HG03060 (cell line): ENCODE data around the gene SDHA.
A peak's percentile ranks its signal among the peaks of the same experiment; 100 is the strongest.
"Not testable (repeated sequence)": the region's sequence is repeated elsewhere in the genome, so short reads cannot be mapped to it uniquely, and the experiment has no call there.

ENCODE experiments used
- ATAC-seq: cut with Tn5 transposase; IDR thresholded peaks from one replicate; pipeline ENCODE4 v1.9.1; 2021; ENCODE audit warnings: low read depth, moderate number of reproducible peaks; ENCODE audit not compliant: unreplicated experiment

Gene SDHA

DNA sequence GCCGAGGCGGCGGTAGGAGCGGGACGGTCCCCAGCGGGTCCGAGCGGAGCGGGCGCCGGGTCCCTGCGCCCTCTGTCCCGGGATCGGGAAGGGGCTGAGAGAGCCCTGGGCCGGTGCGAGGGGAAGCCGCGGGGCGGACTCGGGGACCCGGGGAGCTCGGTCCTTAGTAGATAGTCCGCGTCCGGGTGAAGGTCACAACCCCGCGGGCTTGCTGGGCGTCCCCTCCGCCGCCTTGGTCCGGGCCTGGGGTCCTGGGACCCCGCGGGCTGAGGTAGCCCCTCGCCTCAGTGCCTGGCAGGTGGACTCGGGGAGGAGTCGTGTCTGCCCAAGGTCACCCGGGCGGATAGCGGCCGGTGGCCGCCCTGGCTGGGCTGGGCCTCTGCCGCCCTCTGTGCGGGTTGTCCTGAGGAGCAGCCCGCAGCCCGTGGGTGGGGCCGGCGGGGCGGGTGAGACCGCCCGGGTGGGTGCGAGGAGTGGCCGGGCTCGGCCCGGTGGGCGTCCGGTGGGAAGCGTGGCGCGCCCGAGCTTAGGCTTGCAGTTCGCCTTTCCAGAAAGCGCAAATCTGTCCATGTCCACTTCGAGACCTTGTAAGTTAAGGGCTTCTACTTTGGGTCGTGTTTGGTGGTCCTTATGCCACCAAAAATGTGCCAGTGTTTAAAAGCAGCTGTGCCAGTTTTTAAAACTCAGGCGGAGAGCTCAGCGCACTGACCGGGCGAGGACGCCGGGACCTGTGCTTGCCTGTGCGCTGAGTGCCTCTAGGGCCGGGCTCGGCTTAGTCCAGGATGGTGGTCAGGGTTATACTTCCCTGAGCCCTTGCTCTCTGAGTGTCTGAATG lies 554 bp downstream of the SDHA start:
- ATAC-seq: peak; percentile 8

DNA sequence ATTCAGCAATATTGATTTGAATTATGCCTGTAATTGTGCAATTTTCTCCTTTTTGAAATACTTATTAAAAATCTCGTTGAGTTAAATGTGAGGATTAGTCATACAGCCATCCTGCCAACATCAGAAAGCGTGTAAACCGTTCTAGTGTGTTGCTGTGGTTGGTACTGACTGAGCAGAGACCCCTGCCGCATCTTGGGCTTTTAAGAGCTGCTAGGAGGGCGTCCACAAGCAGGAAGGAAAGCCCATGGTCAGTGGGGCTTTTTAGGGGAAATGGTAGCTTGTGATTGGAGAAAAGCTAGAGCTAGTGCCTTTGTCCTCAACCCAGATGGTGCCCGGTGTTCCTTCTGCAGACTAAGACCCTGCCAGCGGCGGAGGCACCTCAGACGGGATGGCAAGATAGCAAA lies 1.3 kb downstream of the SDHA start:
- no peak for ATAC-seq

DNA sequence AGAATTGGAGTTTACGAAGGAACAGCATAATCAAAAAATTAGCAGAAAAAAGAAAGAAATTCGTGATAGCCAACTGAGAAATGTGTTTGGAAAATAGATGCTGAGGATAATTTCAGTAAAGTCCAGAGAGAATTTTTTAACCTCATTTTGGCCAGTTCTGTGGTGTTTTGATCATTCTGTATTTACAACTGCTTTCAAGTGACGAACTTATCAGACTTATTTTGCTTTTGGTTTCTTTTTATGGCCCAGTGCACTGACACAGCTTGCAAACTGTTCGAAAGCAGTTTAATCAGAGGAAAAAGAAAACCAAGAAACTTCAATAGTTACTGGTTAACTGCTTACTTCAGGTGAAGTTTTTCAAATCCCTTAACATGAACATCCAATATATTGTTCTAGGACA lies 1.9 kb downstream of the SDHA start:
- no peak for ATAC-seq

DNA sequence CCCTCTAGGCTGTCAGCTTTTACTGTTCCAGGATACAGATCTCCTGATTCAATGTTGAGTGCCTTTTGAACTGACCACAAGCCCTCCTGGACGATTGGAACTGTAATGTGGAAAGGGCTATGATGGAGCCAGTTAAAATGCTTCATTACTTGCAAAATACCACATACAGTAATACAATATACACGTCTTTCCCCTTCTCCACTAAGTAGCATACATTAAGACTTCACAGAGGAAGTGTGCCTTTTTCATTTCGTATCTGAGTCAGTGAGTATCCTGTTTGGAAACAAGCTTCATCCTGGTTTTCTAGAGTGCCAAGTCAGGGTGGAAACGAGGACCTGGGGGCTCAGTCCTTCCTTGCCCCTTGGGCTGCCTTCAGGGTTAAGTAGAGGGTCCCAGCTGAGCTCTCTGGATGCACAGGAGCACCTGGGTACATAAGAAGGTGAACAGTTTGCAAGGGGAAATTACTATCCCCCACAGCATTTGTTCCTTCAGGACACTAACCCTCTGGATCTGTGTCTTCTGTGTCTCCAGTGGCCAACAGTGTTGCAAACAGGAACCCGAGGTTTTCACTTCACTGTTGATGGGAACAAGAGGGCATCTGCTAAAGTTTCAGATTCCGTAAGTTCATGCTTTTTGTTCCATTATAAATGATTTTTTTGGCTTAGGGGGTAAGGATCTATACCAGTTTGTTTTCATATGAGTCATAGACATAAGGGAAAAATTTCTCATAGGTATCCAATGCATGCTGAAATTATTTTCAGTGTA lies 5.0 kb downstream of the SDHA start:
- ATAC-seq: not testable (repeated sequence)

DNA sequence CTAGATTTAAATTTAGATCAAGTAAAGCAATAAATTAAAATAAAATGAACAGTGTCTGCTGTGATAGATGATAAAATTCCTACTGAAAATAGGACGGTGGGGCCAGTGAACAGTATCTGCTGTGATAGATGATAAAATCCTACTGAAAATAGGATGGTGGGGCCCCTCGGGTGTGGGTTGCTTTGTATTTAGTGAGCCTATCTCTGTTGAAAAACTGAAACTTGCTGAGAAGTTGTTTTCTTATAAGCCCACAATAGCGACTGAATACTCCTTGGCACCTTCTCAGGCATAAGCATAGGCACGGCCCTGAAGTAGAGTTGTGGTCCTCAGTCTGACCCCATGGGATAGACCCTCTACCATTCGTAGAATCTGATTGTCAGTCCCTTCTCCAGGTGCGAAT lies 5.7 kb downstream of the SDHA start:
- no peak for ATAC-seq

DNA sequence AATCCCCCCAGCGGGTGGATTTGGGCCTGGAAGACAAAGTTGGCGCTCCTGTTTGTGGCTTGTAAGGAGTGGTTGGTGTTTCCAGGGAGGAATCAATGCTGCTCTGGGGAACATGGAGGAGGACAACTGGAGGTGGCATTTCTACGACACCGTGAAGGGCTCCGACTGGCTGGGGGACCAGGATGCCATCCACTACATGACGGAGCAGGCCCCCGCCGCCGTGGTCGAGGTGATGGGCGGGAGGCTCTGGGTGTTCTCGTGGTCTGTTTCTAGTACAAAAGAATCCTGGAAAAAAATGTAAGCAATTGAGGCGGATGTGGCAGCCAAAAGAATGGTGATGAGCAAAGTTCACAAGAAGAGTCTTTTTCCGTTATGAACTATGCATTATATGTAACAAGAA lies 7.2 kb downstream of the SDHA start:
- ATAC-seq: no peak

DNA sequence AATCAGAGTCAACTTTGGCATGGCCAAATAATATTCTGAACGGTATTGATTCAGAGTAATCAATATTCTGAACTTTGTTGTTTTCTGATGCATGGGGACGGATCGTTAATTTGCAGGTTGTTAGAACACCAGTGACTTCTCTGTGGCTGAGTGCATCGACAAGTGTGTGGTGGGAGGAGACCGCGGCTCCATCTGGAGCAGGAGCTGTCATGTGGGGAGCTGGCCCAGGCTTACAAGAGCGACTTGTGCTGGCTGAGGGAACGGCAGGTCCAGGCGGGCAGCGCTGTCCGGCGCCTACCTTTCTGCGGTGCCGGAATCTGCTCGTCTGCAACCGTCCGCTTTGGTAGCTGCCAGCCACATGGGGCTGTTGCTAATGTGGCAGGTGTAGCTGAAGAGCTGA lies 9.3 kb downstream of the SDHA start:
- ATAC-seq: not testable (repeated sequence)

DNA sequence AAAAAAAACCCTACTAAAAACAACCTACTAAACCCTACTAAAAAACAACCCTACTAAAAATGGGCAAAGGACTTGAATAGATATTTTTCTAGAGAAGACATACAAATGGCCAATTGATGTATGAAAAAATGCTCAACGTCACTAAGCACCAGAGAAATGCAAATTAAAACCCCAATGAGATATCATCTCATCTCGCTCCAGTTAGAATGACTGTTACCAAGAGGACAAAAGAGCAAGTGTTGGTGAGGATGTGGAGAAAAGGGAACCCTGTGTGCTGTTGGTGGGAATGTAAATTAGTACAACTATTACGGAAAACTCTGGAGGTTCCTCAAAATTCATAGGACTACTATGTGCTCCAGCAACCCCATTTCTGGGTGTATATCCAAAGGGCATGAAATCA lies 10.8 kb downstream of the SDHA start:
- ATAC-seq: no peak

DNA sequence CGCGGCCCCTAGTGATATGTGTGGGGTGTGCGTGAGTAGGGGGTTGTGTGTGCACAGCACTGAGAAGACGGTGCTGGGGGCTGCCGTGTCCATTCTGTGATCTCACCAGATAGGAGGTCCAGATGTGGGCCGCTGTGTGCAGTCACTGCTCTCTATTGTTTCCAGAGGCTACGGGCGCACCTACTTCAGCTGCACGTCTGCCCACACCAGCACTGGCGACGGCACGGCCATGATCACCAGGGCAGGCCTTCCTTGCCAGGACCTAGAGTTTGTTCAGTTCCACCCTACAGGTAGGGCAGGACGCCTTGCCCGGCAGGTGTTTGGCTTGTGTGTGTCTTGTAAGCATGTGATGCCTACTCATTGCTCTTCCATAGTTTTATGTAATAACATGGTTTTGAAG lies 12.6 kb downstream of the SDHA start:
- no peak for ATAC-seq

DNA sequence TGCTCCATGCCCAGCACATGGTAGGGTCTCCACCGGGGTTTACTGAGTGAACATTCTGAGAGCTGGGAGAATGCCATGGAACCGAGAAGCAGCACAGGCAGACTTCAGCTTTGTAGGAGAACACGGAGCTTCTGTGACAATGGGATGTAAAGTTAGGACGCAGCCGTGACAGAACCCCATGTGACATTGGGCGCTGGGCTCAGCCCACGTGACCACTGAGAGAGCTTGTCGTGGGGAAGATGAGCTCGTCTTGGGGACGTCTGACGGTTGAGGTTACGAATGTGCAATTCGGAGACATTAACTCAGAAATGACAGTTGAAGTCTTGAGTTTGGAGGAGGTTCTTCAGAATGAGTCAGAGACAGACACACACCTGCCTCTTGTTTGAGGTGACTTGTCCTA lies 13.5 kb downstream of the SDHA start:
- no peak for ATAC-seq

DNA sequence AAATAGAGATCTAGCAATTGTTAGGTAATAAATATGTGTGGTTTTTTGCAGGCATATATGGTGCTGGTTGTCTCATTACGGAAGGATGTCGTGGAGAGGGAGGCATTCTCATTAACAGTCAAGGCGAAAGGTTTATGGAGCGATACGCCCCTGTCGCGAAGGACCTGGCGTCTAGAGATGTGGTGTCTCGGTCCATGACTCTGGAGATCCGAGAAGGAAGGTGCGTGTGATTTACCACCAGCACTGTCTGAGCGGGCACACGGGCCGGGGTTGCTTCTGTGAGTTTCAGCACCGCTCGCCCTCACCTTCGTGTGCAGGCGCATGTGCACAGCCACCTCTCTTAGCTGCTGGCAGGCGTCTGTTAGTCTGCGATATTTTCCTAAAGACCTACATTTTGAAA lies 15.3 kb downstream of the SDHA start:
- ATAC-seq: not testable (repeated sequence)

DNA sequence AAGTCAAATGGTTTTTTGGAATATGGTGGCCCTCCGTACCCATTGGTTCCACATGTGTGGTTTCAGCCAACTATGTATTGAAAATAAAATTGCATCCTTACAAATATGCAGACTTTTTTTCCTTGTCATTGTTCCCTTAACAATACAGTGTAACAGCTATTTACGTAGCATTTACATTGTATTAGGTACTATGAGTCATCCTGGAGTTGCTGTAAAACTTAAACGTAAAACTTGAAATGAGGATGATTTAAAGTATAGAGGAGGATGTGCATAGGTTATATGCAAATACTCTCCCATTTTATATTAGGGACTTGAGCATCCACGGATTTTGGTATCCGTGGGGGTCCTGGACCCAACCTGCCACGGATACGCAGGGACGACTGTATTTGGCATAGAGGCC lies 16.3 kb downstream of the SDHA start:
- no peak for ATAC-seq

DNA sequence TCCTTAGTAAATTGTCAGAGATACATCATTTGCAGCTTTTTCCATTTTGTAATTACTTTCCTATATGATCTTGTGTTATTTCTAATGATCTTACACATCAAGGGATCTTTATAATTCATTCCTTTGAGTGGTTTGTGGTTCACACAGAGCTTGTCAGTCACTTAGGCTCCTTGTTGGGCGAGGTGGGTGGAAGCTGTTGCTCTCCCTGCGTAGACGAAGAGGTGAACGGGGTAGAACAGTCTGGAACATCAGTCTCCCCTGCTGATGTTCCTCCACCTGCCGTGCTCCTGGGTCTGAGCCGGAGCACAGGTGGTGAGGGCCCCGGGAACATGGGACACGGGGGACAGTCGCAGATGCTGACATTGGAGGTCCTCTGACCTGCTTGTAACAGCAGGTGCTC lies 17.4 kb downstream of the SDHA start:
- ATAC-seq: not testable (repeated sequence)

DNA sequence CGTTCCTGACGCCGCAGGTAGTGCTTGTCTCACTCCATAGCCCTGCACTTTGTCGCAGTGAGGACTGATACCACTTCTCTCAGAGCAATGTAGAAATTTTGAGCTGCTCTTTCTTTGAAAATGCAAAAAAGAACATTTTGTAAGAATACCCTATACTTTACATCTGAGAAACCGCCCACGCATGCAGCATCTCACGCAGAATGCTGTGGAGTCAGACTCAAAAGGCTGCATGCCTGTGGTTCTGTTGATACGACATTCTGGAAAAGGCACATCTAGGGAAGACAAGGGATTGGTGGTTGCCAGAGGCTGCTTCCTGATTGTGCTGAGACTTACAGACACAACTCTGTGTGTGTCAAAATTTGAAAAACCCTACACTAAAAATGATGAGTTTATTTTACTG lies 19.8 kb downstream of the SDHA start:
- not testable (repeated sequence) for ATAC-seq

DNA sequence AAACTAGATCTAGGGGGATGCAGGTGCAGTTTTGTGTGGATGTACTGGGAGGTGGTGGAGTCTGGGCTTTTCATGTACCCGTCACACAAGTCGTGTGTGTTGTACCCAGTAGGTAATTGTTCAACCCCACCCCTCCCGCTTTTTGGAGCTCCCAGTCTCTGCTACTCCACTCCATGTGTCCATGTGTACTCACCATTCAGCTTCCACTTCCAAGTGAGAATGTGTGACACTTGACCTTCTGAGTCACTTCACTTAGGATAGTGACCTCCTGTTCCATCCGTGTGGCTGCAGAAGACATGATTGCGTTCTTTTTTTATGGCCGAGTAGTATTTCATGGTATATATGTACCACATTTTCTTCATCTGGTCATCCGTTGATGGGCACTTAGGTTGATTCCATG lies 22.4 kb downstream of the SDHA start:
- ATAC-seq: not testable (repeated sequence)

DNA sequence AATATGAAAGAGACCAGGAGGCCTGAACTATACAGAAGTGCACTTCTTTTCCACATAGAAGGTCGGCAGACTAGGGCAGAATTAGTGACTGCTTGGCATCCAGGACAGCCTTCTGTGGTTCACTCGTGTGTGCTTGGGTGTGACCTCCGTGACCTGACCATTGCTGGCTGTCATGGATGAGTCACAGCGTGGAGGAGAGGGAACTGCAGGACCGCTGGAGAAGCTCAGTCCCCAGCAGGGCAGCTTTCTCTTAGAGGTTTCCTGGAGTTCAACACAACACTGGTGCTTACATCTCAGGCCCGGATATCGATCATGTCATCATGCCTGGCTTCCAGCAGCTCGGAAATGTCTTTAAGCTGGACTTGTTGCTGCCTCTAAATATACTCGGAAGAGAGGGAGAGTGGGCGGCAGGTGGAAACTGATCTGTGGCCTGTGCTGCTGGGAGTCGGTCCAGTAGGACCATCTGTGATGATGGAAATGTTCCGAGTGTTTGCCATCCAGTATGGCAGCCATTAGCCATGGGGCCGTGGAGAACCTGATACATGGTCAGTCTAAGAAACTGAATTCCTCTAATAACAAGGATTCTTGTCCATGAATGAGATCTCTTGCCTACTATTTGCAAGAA lies 23.0 kb downstream of the SDHA start:
- ATAC-seq: not testable (repeated sequence)

DNA sequence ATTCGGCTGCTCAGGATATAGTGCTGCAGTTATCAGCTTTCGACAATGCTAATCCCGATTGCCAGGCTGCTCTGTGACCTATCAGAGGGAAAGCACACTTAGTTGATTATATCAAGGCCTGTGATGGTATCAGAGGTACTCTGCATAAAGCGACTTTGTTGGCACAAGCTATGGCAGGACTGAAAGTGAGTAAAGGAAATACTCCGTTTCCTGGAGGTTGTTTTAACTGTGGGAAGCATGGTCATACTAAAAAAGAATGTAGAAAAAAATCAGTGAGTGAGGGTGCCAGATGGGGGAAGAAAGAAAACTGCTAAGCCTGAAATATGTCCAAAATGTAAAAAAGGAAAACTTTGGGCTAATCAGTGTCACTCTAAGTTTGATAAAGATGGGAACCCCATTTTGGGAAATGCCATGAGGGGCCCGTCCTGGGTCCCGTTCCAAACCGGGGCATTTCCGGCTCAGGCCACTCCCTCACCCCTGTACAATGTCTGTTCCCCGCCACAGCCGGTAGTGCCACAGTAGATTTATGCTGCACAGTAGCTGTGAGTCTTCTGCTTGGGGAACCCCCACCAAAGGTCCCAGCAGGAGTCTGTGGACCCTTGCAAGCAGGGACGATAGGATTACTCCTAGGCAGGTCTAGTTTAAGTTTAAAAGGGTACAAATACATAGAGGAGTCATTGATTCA lies 25.7 kb downstream of the SDHA start:
- not testable (repeated sequence) for ATAC-seq

DNA sequence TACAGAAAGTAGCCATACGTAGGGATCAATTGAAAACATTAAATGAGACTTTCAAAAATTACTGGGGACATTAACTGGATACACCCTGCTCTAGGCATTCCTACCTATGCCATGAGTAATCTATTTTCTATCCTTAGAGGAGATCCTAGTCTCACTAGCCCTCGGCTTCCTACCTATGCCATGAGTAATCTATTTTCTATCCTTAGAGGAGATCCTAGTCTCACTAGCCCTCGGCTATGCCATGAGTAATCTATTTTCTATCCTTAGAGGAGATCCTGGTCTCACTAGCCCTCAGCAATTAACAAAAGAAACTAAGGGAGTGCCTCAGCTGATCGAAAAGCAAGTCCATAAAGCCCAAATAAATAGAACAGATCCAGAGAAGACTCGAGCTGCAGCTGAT lies 27.6 kb downstream of the SDHA start:
- ATAC-seq: not testable (repeated sequence)

DNA sequence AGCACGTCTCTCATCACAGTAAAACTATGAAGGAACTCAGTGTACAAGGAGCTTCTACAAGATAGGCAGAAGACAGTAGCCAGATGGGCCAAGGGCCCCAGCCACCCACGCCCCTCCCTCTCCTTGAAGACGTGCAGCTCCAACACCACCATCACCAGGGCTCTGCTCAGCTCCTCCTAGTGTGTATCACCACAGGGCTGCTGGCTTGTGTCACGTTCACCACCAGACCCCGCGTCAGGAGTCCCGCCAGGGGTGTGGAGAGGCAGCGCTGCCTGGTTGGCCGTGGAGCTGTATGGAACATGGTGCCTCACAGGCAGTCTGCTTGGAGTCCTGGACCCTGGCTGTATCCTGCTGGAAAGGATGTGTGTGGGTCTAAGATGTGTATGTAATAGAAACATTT lies 32.3 kb downstream of the SDHA start:
- not testable (repeated sequence) for ATAC-seq

DNA sequence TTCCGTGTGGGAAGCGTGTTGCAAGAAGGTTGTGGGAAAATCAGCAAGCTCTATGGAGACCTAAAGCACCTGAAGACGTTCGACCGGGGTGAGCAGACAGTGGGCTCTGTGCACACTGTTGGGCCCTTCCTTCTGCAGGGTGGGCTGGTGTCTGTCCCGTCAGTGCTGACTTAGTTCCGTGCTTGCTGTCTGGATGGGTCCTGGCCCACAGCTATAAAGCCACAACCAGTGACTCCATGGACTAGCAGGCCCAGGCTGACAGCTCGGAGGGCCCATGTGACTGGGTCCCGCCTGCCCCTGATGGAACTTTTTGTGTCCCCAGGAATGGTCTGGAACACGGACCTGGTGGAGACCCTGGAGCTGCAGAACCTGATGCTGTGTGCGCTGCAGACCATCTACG lies 32.9 kb downstream of the SDHA start:
- not testable (repeated sequence) for ATAC-seq

DNA sequence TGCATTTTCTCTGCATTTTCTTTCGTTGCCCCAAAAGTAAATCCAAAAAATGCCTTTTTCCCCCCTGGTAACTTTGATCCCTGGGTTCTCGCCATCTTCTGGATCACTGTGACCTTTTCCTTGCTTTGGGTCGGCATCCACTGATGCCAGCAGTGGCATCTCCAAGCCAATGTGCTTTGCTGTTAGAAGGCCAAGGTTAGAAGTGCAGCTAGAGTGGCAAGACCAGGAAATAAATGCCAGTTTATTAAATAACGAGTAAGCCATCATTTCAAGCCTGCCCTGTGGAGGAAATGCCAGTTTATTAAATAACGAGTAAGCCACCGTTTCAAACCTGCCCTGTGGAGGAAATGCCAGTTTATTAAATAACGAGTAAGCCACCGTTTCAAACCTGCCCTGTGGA lies 33.4 kb downstream of the SDHA start:
- not testable (repeated sequence) for ATAC-seq
